HepG2 (cell line): ENCODE data around the gene RHBDD2. TPM values are rescaled to one million over a fixed set of nuclear protein-coding genes. Genes with fewer than 3 reads are reported as not detected.
A peak's percentile ranks its signal among the peaks of the same experiment; 100 is the strongest.

Experiments
- ARID2 ChIP-seq: sonication (generic); formaldehyde crosslinking; IDR thresholded peaks from 2 replicates; pipeline ENCODE4 v1.8.1; 2022; ENCODE audit warnings: mild to moderate bottlenecking, missing genetic modification reagents, borderline replicate concordance
- CEBPG ChIP-seq: IDR thresholded peaks from 2 replicates; pipeline ENCODE4 v1.6.1; 2016
- FOXC1 ChIP-seq: sonication (generic); formaldehyde crosslinking; IDR thresholded peaks from 2 replicates; pipeline ENCODE4 v1.8.0; 2022; ENCODE audit warnings: mild to moderate bottlenecking, missing genetic modification reagents, borderline replicate concordance
- HDAC1 ChIP-seq: sonication (generic); formaldehyde crosslinking; IDR thresholded peaks from 2 replicates; pipeline ENCODE4 v1.5.1; 2020; ENCODE audit warnings: mild to moderate bottlenecking, missing genetic modification reagents
- JUND ChIP-seq: sonication (generic); formaldehyde crosslinking; IDR thresholded peaks from 2 replicates; pipeline ENCODE4 v1.8.0; 2022; ENCODE audit warnings: mild to moderate bottlenecking, missing genetic modification reagents
- MIXL1 ChIP-seq: IDR thresholded peaks from 2 replicates; pipeline ENCODE4 v1.6.1; 2016
- NFE2 ChIP-seq: sonication (generic); formaldehyde crosslinking; IDR thresholded peaks from 2 replicates; pipeline ENCODE4 v1.4.0; 2020; ENCODE audit warnings: missing genetic modification reagents
- NFKBIZ ChIP-seq: IDR thresholded peaks from 2 replicates; pipeline ENCODE4 v1.6.1; 2018; ENCODE audit warnings: missing genetic modification reagents, missing compliant biosample characterization
- NKX3-1 ChIP-seq: sonication (generic); formaldehyde crosslinking; IDR thresholded peaks from 2 replicates; pipeline ENCODE4 v1.5.0; 2020; ENCODE audit warnings: missing genetic modification reagents
- PCBP2 ChIP-seq: fragments of 200-400 bp; formaldehyde crosslinking; optimal IDR thresholded peaks from 2 replicates; pipeline ENCODE3; 2018; ENCODE audit warnings: low read length, low read depth; ENCODE audit not compliant: poor library complexity, severe bottlenecking
- SRSF1 ChIP-seq: fragments of 200-400 bp; formaldehyde crosslinking; optimal IDR thresholded peaks from 2 replicates; pipeline ENCODE3; 2017; ENCODE audit warnings: mild to moderate bottlenecking, low read depth, low read length, moderate library complexity
- STAT6 ChIP-seq: sonication (generic); formaldehyde crosslinking; IDR thresholded peaks from 2 replicates; pipeline ENCODE4 v1.4.0; 2020; ENCODE audit warnings: missing genetic modification reagents, mild to moderate bottlenecking, borderline replicate concordance
- ZFP36L2 ChIP-seq: sonication (generic); formaldehyde crosslinking; IDR thresholded peaks from 2 replicates; pipeline ENCODE4 v1.4.0; 2020; ENCODE audit warnings: missing genetic modification reagents
- ZNF383 ChIP-seq: sonication (generic); formaldehyde crosslinking; IDR thresholded peaks from 2 replicates; pipeline ENCODE4 v1.4.0; 2020; ENCODE audit warnings: missing genetic modification reagents, mild to moderate bottlenecking, borderline replicate concordance
- ZNF646 ChIP-seq: sonication (generic); formaldehyde crosslinking; IDR thresholded peaks from 2 replicates; pipeline ENCODE4 v1.9.0; 2021; ENCODE audit warnings: mild to moderate bottlenecking, missing genetic modification reagents
- polyA plus RNA-seq, 8 experiments: library from polyadenylated mRNA; depleted of rRNA in 3 of 8; stranded (reverse) in 7 of 8; unstranded in 1 of 8; fragments of >200 nt; fragmentation: Illumina TruSeq in 4 of 8; extraction: Trizol in 4 of 8; gene quantifications; 2 replicates each; pipeline versions ENCODE4 v1.2.1 to v1.2.3, GENCODE V29; 2011 to 2016; ENCODE audit warnings: low read depth in 4 of 8, missing spikeins in 1 of 8, mixed read lengths in 1 of 8; ENCODE audit not compliant: insufficient read depth in 1 of 8
- total RNA-seq, 5 experiments: library from RNA; depleted of rRNA; stranded (reverse); fragments of >200 nt; fragmentation: Illumina TruSeq; extraction: Trizol; gene quantifications; 2 replicates each; pipeline ENCODE4 v1.2.3, GENCODE V29; 2016; ENCODE audit warnings: low read depth in 1 of 5
- TF ChIP-seq, protein P1 (sequence below): sonication (generic); formaldehyde crosslinking; IDR thresholded peaks from 2 replicates; pipeline ENCODE4 v1.5.0; 2020; ENCODE audit warnings: mild to moderate bottlenecking, missing genetic modification reagents, borderline replicate concordance

Gene RHBDD2
- total and polyA plus RNA-seq, 2 of the 13 experiments (the other 11 are each of a cell fraction or from before 2014, with no cell fraction given): 23.1 to 26.4 TPM

DNA sequence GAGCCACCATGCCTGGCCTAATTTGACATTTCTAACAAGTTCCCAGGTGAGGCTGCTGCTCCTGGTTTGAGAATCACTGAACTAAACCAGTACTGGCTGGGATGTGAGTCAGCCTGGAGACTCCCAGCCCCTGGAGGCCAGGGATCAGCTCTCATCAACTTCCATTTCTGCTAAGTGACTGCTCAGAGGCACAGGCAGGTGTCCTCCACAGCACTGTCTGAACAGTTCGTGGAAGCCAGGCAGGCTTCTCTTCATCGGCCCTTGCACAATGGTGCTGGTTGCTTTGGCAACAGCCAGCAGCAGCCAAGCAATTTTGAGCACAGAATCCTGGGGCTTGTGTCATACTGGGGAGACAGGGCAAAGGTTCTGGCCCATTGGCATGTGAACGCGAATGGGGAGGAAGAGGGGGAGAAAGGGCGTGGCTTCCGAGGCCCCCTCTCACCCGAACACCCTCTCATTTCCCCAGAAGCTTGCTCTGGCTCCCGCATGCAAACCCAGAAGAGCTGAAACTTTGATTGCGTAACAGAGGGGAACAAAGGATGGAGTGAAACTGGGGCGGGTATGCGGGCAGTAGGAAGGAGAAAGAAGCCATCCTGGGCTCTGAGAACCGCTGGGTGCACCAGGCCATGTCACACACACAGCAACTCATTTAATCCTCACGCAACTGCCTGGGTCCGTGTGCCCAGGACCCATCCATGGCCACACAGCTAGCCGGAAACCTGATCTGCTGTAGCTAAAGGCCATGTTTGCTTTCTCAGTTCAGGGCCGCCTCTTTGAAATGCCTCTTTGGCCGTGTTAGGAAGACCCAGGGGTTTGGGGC is 27.2 kb downstream of the RHBDD2 start (continued):
- TF ChIP-seq STAT6 (CRISPR knock-in tag) (0 out of 2 replicates have a peak, but pooled peaks have one; percentile 67), MIXL1 (CRISPR knock-in tag) (peak; percentile 29; the same call in 1 of the 2 replicates), ZNF383 (CRISPR knock-in tag) (no peak), CEBPG (CRISPR knock-in tag) (peak; percentile 95), ZNF646 (CRISPR knock-in tag) (peak; percentile 56; the same call in 1 of the 2 replicates), ZFP36L2 (CRISPR knock-in tag) (no peak), ARID2 (CRISPR knock-in tag) (no peak), NFE2 (CRISPR knock-in tag) (no peak), HDAC1 (peak; percentile 91), FOXC1 (CRISPR knock-in tag) (peak; percentile 89), NFKBIZ (CRISPR knock-in tag) (0 out of 2 replicates have a peak, but pooled peaks have one; percentile 55), NKX3-1 (CRISPR knock-in tag) (peak; percentile 30; the same call in 1 of the 2 replicates), SRSF1 (peak; percentile 47), JUND (CRISPR knock-in tag) (peak; percentile 26; the same call in 1 of the 2 replicates), PCBP2 (no peak)
- TF ChIP-seq, protein P1, sequence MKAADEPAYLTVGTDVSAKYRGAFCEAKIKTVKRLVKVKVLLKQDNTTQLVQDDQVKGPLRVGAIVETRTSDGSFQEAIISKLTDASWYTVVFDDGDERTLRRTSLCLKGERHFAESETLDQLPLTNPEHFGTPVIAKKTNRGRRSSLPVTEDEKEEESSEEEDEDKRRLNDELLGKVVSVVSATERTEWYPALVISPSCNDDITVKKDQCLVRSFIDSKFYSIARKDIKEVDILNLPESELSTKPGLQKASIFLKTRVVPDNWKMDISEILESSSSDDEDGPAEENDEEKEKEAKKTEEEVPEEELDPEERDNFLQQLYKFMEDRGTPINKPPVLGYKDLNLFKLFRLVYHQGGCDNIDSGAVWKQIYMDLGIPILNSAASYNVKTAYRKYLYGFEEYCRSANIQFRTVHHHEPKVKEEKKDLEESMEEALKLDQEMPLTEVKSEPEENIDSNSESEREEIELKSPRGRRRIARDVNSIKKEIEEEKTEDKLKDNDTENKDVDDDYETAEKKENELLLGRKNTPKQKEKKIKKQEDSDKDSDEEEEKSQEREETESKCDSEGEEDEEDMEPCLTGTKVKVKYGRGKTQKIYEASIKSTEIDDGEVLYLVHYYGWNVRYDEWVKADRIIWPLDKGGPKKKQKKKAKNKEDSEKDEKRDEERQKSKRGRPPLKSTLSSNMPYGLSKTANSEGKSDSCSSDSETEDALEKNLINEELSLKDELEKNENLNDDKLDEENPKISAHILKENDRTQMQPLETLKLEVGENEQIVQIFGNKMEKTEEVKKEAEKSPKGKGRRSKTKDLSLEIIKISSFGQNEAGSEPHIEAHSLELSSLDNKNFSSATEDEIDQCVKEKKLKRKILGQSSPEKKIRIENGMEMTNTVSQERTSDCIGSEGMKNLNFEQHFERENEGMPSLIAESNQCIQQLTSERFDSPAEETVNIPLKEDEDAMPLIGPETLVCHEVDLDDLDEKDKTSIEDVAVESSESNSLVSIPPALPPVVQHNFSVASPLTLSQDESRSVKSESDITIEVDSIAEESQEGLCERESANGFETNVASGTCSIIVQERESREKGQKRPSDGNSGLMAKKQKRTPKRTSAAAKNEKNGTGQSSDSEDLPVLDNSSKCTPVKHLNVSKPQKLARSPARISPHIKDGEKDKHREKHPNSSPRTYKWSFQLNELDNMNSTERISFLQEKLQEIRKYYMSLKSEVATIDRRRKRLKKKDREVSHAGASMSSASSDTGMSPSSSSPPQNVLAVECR: peak; percentile 89; the same call in 1 of the 2 replicates
